ENCODE measurements around the gene DLGAP1.

DLGAP1 gene

DNA sequence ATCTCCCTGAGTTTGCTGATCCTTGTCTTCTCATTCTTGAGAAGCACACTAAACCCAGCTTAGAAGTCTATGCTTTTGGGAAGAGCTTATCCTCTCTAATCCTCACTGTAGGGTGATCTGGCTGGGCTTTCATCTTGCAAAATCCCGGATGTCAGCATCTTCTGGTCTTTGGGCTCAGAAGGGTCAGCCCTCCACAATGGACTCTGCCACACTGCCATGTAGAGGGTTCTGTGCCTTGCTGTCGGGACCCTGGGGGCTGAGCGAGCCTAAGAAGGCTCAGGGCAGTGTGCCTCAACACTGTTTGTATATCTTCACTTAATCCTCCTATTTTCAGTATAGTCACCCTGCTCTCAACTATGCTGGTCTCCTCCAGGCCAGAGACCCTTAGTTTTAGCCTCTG, 902.8 kb downstream of the DLGAP1 start:
- DNase-seq = no peak

DNA sequence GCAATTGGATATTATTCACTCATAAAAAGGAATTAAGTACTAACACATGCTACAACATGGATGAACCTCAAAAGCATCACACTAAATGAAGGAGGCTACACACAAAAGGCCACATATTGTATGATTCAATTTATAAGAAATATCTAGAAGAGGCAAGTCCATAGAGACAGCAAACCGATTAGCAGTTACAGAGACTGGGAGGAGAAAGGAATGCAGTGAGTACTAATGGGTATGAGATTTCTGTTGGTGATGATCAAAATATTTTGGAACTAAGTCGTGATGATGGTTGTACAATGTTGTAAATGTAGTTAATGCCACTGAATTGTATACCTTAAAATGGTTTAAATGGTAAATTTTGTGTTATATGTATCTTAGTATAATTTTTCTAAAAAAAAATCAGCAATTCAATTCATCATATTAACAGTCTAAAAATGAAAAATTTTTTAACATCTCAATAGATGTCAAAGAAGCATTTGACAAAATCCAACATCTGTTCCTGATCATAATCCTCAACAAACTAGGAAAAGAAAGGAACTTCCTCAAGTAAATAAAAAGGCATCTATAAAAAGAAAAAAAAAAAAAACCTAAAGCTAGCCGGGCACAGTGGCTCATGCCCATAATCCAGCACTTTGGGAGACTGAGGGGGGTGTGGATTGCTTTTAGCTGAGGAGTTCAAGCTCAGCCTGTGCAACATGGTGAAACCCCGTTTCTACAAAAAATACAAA, 907.1 kb downstream of the DLGAP1 start:
- no peak for DNase-seq

GRCh38 chr18:3546106-3546505, 909.0 kb downstream of the DLGAP1 start:
- DNase-seq = no peak

- DNase-seq = no peak
These were observed 910.6 kb downstream of the DLGAP1 start for GRCh38 chr18:3544537-3544936.

- DNase-seq = no peak
These were observed 913.3 kb downstream of the DLGAP1 start for GRCh38 chr18:3541549-3542386.

DNA sequence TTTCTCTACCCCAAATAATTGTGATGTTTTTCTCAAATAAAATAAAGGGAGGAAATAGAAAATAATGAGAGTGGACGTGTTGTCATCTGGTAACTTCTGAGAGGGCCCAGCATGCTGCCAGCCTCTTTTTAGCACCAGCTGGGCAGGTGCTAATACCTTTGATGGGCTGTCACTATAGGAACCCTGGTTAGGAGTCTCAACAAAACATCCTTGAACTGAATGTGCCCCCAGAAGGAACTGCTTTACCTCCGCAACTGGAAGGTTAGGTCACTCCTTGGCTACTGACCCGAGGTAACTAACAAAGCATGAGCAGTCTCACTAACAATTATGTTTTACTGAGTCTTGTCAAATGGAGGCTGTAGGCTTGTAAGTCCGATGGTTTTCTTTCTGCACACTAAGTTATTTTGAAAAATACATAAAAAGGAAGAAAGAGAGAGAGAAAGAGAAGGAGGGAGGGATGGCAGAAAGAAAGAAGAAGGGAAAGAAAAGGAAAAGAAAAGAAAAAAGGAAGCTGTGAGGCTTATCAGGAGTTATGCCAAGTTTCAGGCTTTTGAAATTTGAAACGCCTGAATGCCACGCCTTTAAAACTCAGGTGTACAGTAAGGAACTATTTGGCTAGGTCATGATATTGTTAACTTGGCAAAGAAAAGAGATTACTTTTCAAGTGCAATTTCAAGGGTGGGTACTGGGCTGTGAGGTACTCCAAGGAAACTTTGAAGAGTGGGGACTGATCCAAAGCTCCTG, 914.1 kb downstream of the DLGAP1 start:
- no peak for DNase-seq

GRCh38 chr18:3538954-3539617, 916.0 kb downstream of the DLGAP1 start:
- DNase-seq = no peak

GRCh38 chr18:3538456-3538855, 916.7 kb downstream of the DLGAP1 start:
- DNase-seq = no peak

DNA sequence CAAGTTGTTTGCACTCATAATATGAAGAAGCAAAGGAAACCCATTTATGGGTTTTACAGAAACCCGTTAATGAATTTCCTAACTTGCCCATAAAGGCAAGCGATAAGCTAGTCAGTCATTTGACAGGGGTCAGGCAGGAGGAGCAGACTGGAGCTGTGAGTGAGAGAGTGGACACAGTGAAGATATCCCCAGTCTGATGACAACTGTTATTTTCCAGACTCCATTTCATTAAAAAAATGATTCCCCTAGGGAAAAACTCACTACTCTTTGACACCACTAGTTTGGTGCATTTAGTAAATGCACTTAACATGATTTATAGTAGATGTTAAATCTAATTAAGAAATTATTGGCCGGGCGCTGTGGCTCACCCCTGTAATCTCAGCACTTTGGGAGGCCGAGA, 924.3 kb downstream of the DLGAP1 start:
- DNase-seq = no peak

DNA sequence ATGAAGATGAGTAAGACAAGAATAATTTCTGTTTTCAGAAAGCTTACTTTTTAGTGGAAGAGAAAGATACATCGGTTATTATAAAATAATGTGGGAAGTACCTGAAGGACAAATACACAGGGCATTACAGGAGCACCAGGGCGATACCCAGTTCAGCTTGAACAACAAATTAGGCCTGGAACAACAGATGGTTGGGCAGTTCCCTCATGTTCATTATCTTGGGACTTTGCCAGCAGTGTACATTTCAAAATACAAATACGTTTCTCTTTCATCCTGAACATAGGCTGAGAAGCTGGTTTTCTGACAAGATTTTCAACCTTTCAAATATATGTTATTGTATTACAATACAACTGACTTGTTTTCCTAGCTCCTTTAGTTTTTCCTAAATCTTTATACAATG, 925.5 kb downstream of the DLGAP1 start:
- no peak for DNase-seq

- no peak for DNase-seq
These were observed 926.0 kb downstream of the DLGAP1 start for GRCh38 chr18:3529077-3529476.

- DNase-seq = no peak
These were observed 926.9 kb downstream of the DLGAP1 start for GRCh38 chr18:3528231-3528630.

DNA sequence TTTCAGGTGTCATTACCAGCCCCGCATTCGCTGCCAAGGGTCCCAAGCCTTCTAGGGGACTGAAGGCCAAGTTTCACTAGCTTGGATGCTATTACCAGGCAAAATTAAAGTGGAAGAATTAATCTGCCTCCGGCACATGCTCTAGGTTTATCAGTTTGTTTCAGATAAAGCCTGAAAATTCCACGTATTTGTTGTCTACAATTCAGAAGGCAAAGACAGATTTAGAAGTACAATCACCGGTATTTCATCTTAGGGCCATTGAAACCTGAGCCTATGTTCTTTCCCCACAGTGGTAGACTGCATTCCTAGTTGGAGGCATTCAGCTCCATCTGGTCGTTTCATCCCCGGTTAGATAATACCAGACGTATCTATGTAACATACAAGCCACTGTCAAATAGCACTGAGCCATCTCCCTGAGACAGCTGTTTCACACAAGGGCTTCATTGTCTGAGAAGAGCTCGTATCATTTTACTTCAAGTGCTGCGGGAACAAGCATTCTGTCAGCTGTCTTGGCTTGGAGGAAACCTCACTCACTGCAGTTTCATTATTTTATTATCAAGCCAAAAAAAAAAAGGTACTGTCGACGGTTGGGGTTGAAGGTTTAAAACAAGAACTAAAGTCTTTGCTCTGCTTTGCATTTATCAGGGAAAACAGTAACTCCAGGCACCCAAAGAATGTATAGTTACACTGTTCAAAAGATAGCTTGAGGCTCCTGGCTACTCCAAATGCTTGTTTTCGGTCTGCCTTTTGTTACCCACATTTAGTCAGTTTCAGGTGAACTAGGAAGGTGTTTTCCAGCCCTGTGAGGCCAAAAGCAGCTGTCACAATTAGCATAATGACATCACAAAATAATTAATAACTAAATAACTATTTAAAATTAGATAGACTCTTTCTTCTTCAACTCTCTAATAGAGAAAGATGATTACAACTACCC, 928.4 kb downstream of the DLGAP1 start:
- no peak for DNase-seq

- no peak for DNase-seq
These were observed 929.2 kb downstream of the DLGAP1 start for GRCh38 chr18:3525870-3526420.

DNA sequence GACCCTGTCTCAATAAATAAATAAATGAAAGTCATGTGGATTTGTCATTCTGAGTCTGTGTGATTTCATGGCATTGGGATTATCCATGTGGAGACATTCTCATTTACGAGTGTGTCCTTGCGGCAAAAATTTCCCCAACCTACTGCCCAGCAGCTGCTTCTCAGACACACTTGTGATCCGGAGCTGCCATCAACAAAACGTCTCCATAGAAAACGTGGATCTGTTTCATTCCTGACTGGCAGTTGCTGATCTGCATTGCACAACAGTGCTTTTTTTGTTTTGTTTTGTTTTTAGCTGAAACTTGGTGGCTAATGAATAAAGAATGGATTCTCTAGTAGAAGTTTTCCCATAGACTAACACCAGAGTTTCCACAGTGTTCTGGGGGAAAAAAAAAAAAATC, 930.4 kb downstream of the DLGAP1 start:
- DNase-seq = no peak

DNA sequence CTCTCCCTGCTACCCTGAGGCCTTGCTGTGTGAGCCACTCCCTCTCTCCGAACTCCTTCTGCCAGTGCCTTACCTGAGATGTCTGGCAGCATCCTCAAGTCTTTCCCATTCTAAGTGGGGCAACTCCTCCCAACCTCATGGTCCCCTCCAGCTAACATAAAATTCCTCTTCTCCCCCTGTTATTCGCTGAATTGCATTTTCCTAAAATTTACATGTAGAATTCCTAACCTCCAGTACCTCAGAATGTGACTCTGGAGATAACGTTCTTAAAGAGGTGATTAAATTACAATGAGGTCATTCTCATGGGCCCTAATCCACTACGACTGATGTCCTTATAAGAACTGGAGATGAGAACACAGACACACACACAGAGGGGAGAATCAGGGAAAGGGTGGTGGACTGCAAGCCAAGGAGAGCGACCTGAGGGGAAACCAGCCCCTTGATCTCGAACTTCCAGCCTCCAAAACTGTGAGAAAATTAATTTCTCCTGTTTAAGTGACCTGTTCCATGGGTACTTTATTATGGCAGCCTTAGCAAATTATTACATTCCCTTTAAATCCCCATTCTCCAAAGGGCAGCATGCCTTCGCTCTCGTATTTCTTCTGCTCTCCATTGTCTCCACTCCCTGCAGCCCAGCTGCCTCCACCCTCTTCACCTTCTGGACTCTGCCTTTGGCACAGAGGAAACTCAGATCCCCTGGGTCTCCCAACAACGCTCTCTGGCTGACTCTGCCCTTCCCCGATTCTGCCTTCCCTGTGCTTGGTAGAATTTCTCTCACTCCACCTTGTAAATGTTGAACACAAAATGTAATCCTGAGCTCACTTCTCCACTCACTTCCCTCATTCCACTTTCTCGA, 934.6 kb downstream of the DLGAP1 start:
- DNase-seq = no peak

GRCh38 chr18:3514312-3515216, 940.5 kb downstream of the DLGAP1 start:
- DNase-seq = no peak

DNA sequence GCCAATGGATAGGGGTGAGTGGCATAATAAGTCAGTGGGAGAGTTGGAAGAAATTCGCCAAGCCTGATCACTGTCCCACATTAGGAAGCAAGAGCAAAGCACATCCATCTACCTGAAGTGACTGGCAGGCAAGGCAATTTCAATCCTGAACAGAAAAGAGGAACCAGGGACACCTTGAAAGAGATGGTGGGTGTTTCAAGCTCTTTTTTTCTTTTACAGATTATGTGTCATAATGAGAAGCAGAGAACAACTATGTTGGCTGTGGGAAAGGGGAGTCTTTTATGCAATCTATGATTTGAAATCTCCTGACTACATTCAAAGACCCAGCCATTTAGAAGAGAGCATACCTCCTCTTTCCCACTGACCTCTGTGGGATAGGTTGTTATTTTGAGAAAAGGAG, 941.6 kb downstream of the DLGAP1 start:
- DNase-seq = no peak

DNA sequence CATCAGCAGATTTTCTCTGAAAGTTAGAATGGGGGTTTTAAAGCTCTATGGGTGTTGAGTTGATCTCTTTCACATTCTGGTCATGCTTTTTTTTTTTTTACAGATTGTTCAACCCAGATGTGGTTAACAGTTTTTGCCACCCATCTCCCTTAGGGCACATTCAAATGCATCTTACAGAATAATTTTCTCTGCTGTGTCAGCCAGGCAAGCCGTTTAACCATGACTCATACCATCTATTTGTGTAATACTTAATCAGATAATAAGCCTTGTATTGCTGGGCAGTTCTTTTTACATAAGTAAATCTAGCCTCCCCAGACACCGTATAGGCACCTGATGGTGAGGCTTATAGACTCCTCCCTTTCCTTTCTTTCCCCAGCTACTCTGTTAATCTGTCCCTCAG, 943.1 kb downstream of the DLGAP1 start:
- DNase-seq = no peak

GRCh38 chr18:3510896-3511295, 944.2 kb downstream of the DLGAP1 start:
- DNase-seq = no peak
